ENCODE results near the gene STX16.

Gene STX16

GRCh38 chr20:58650776-58651558 is at the start of gene STX16:
Gene STX16 (plus strand): TSS chr20:58651283. CDS start chr20:58652007, 724 bp downstream.
- peak; percentile 95 for DNase-seq

- DNase-seq: no peak
Measured at GRCh38 chr20:58602124-58602523, 49.0 kb upstream of the STX16 start.

- DNase-seq: peak; percentile 69
Measured at GRCh38 chr20:58603721-58604120, 47.4 kb upstream of the STX16 start.

DNA sequence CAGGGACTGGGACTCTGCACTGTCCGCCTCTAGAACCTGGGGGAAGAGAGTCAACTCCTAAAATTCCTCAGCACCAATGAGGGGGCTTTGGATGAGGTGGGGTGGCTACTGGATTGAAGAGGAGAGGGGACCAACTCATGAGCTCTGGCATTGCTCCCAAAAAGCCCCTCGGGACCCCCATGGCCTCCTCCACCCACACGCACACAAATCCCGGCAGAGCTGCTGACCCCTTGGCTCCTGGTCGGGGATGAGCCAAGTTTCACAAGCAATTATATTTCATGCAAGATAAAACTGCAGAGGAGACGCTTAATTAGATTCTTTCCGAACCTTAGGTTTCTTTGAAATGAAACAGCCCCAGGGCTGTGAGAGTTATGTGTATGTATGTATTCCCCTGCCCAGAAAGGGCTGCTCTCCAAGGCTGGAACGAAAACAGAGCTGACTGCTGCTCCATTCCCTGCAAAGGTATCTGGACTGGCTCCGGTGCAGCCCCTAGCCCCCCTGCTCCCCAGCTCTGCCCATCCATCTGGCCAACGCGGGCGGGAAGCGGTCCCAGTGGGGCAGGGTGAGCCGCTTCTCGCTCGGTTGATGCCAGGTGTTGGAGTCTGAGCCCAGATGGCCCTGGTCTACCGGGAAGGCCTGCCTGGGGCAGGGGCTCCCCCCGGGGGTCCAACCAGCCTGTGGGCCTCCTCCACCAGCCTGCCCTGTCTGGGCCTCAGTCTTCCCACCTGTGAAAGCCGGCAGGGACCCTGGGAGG is 46.8 kb upstream of the STX16 start:
- DNase-seq: no peak

GRCh38 chr20:58605292-58606065 is 45.6 kb upstream of the STX16 start:
- DNase-seq: no peak

- DNase-seq: no peak
Measured at GRCh38 chr20:58606184-58606583, 44.9 kb upstream of the STX16 start.

GRCh38 chr20:58608096-58608840 is 42.8 kb upstream of the STX16 start:
- DNase-seq: no peak

DNA sequence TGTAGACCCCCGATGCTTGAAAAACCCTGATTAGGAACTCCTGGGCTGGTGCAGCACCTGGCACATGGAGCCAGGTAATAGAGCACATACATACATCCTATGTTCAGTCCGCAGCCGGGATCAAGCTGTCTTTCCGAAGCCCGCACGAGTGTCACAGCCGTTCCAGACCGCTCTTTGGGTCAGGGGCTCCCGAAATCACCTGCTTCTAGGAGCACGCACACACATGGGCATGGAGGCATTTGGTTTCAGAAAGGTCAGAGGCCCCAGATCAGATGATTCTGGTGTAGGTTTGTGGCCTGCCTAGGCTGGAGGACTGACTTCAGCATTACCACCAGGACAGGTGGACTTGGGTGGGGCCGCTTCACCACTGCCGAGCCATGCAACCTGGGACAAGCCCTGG is 42.1 kb upstream of the STX16 start:
- DNase-seq: no peak

DNA sequence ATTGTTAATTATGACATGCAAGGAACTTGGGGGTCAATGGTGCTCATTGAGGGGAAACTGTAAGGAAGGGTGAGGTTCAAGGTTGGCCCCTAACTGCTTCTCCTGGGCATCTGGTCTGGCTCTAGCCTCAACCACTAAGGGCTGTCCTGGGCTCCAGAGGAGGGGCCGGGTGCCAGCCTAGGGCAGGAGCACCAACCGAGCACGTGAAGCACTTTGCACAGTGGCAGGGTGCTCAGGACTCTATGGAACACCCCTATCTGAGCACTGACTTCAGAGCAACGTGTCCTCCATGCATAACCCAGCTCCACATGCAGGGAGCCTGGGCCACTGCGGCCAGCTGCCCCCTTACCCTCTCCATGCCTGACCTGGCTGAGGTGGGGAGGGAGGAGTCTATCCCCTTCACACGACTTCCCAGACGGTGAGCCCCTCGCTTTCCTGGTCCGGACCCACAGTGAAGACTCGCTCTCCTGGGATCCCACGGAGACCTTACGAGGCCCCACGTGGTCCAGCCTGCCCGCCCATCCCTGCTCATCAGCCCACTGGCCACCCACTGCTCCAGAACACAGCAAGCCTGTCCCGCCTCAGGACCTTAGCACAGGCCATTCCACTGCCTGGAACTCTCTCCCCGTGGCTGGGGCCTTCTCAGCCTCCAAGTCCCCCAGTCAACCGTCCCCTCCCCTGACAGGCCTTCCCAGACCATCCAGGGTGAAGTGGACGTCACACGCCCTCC is 40.8 kb upstream of the STX16 start:
- no peak for DNase-seq

DNA sequence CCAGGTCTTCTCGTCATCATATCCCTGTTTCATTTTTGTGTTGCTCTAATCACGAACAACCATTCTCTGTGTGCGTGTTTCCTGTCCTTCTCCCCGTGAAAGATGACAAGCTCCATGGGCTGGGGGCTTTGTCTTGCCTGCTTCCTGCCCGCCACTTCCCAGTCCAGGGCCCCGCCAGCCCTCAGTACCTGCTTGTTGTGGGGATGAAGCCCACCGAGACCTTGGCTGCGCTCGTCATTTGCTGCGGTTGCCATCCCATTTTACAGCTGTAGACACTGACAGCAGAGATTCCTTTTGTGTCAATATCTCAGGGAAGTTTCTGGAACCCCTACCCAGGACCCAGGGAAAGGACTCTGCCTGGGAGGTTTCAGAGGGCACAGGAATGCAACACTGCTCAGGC is 40.3 kb upstream of the STX16 start:
- no peak for DNase-seq

DNA sequence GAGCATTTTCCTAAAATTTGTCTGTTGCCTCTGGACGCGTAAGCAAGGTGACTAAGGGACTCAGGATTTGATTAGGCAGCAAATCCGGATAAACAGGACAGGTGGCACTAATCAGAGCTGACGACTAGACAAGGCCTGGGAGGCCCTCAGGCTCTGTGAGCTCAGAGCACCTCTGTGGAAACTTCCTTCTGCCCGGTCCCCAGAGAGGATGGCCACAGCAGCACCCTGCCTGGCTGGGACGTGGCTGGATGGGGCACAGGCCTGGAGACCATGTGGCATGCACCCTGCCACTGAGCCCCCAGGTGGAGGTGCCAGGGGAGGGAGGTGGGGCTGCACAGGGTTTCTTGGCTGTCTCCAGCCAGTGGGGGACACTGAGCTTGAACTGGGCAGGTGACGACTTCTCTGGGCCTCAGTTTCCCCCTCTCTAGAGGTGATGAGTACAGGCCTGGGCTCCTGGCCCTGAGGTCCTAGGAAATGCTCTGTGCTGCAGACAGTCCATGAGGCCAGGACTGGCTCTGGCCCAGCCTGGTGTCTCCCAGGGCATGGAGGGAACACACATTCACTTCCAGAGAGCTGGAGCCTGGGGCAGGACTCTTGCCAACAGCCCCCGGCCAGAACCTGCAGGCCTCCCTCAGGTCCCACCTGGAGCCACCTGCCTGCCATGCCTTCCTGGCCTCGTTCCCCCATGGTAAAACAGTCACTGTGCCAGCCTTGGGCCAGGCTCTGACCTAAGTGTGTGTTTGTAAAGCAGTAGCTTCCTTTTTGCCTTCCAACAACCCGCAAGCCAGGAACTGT is 39.6 kb upstream of the STX16 start:
- no peak for DNase-seq

GRCh38 chr20:58612121-58612691 is 38.9 kb upstream of the STX16 start:
- no peak for DNase-seq

DNA sequence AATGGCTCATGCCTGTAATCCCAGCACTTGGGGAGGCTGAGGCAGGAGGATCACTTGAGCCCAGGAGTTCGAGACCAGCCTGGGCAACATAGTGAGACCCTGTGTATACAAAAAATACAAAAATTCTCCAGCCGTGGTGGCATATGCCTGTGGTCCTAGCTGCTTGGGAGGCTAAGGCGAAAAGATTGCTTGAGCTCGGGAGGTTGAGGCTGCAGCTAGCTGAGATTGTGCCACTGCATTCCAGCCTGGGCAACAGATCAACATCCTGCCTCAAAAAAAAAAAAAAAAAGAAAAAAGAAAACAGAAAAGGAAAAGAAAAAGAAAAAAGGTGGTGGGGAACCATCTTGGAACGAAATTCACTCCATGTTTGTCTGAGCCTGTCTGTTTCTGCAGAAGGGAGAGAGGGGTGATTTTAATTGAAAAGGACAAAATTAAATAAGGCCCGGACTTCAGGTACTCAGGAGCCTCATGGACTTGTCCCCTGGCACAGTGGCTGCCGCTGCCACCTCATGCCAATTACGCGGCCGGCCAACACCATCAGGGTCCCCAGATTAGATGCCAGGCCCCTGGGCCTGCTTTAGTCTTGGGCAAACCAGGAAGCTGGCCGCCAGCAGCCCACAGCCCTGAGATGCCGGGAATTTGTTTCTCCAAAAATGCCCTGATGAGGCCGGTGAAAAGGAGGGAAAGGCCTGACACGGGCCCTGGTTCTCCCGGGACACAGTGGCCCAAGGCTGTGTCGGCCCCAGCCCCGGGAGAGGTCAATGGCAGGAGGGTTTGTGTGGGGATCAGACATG is 37.8 kb upstream of the STX16 start:
- no peak for DNase-seq

- no peak for DNase-seq
Measured at GRCh38 chr20:58614366-58614765, 36.7 kb upstream of the STX16 start.

DNA sequence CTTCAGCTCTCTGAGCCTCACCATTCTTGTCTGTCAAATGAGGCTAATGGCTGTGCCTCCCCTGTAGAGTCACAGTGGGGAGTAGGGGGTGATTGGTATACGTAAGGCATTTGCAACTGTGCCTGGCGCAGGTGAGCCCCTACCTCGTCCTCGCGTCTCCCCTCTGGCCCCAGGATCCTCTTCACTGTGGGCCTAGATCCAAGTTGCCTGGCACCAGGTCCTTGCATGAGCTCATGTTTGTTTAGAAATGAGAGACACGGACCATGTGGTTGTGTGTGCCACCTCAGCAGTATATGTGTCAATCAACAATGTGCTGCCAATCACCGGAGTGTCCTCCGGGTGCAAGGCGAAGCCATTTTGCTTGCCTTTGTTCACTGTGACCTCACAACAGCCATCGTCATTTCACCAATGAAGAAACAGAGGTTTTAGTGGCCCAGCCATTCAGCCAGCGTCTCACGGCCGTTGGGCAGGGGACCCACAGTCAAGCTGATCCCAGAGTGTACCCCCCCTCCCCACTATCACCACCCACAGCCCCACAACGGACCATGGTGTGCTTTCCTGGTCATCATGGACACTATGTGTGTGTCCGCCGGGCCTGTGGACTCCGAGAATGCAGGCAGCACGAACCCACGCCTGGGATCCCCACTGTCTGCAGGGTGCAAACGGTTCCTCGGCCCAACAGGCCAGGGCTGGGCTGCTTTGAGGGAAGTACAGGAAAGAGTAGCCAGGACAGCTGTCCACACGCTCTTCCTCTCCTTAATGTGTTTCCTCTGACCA is 35.9 kb upstream of the STX16 start:
- no peak for DNase-seq

- DNase-seq: no peak
Measured at GRCh38 chr20:58616411-58616810, 34.7 kb upstream of the STX16 start.

DNA sequence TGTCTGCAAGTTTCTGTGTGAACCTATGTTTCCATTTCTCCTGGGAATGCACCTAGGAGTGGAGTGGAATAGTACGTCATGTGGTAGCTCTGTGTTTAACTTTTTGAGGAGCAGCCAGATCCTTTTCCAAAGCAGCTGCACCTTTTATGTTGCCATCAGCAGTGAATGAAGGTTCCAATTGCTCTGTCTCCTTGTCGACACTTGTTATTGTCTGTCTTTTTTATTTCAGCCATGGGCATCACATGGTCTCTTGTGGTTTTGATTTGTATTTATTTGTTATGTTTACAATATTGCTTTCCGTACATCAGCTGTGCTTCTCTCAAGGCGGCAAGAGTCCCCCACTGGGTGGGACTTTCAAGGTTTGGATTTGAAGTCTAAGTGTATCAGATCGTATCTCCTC is 33.9 kb upstream of the STX16 start:
- DNase-seq: no peak

DNA sequence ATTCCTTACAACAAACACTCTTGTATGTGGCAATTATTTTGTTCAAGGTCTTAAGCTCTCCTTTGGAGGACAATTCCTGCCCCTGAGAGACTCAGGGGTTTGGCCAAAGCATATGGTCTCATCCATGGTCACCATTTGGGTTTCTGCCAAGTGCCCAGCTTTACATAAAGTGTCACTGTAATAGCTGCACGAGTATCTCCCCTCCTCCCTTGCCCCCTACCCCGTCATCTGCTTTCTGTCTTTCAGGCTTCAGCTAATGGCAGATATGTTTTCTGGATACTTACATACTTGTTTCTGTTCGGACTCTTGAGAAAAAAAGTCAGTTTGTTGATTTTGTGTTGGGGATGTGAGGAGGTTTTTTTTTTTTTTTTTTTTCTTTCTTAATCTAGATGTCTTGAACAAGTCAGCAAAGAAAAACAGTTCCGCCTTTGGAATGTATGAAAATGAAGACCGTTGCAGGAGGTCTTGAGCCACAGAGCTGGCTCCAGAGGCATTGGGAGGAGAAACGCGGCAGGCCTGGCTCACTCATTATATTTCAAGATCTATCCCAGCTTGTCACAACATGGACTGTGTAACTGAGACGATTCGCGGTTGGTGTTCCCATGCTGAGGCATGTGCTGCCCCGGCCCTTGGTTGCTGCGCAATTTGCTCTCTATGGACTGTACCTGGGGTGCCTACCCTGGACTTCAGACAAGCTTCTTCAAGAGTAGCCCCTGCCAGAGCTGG is 32.6 kb upstream of the STX16 start:
- DNase-seq: peak; percentile 70
